HL-60 (cell line): ENCODE results near the gene OR2M4.
"Not testable (repeated sequence)": the region's sequence is repeated elsewhere in the genome, so short reads cannot be mapped to it uniquely, and the experiment has no call there.

Experiments
- CTCF ChIP-seq: IDR thresholded peaks from one replicate; pipeline ENCODE4 v1.5.1; 2011; ENCODE audit warnings: low read length, control low read depth, inconsistent platforms; ENCODE audit not compliant: insufficient read depth
- REST ChIP-seq: IDR thresholded peaks from 2 replicates; pipeline ENCODE4 v1.6.1; 2012; ENCODE audit warnings: low read depth; ENCODE audit not compliant: insufficient replicate concordance

DNA sequence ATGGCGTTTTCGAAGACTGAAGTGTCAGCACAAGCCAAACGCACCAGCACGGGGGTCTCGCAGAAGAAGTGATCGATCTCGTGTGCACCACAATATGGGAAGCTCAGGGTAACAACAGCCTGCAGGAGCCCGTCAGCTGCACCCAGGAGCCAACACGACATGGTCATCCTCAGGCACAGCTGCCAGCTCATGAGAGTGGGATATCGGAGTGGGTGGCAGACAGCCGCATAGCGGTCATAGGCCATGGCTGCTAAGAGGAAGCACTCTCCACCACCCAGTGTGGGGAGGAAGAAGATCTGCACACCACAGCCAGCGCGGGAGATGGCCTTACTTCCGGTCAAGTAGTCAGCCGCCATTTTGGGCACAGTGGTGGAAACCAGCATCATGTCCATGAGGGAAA is 42.0 kb downstream of the OR2M4 start:
- not testable (repeated sequence) for TF ChIP-seq CTCF, REST
